Coronary artery (tissue), 2 donors: ENCODE data around the gene KCNK15.

Experiments used
- DNase-seq: peaks from one replicate; pipeline ENCODE4 v3.0.0-alpha.2; 2017; ENCODE audit warnings: low spot score
- H3K27ac ChIP-seq, 2 donors: fragments of 200-600 bp; sonication (generic); one replicate each; pipeline ENCODE4 v1.5.1; 2016 to 2019
- H3K4me3 ChIP-seq: fragments of 200-600 bp; sonication (generic); 2 replicates; pipeline ENCODE4 v1.5.1; 2016; ENCODE audit warnings: mild to moderate bottlenecking, moderate library complexity
- CTCF ChIP-seq: fragments of 200-600 bp; sonication (generic); IDR thresholded peaks from one replicate; pipeline ENCODE4 v1.5.1; 2019; ENCODE audit warnings: antibody characterized with exemption

Gene KCNK15

GRCh38 chr20:44799691-44800090 lies 54.0 kb downstream of the KCNK15 start:
- Histone ChIP-seq H3K4me3 (no peak overlapping the region), H3K27ac (no peak overlapping the region)
- no peak for TF ChIP-seq CTCF
- no peak for DNase-seq

GRCh38 chr20:44800391-44801046 lies 54.9 kb downstream of the KCNK15 start:
- no peak for TF ChIP-seq CTCF
- DNase-seq = no peak
- no peak overlapping the region for H3K4me3 ChIP-seq
- H3K27ac ChIP-seq = no peak overlapping the region
